Activated naive CD4-positive, alpha-beta T cell treated with anti-CD3 and anti-CD28 coated beads, Interleukin-2, amount 50 U/mL, for 16 hours (primary cell): ENCODE data around the gene GLUD1.
"Not testable (repeated sequence)": the region's sequence is repeated elsewhere in the genome, so short reads cannot be mapped to it uniquely, and the experiment has no call there.

Source experiments
- DNase-seq: peaks from one replicate; pipeline ENCODE4 v3.0.0-alpha.2; 2020

GLUD1 gene

GRCh38 chr10:87038786-87039185 lies 55.9 kb downstream of the GLUD1 start:
- no peak for DNase-seq

- DNase-seq: no peak
Measured at GRCh38 chr10:87038286-87038717, 56.3 kb downstream of the GLUD1 start.

GRCh38 chr10:87036623-87037022 lies 58.0 kb downstream of the GLUD1 start:
- DNase-seq: no peak

GRCh38 chr10:87030912-87031635 lies 63.6 kb downstream of the GLUD1 start:
- DNase-seq: no peak

GRCh38 chr10:87030419-87030818 lies 64.2 kb downstream of the GLUD1 start:
- DNase-seq: not testable (repeated sequence)

GRCh38 chr10:87026747-87027508 lies 67.7 kb downstream of the GLUD1 start:
- not testable (repeated sequence) for DNase-seq

- DNase-seq: not testable (repeated sequence)
Measured at GRCh38 chr10:87025285-87025958, 69.2 kb downstream of the GLUD1 start.

- not testable (repeated sequence) for DNase-seq
Measured at GRCh38 chr10:87020056-87020455, 74.6 kb downstream of the GLUD1 start, which contains the start of gene FAM25A. Gene FAM25A, plus strand, starts transcription at chr10:87020294. Its CDS starts 31 bp downstream, at chr10:87020325.

GRCh38 chr10:87019504-87019903 lies 75.1 kb downstream of the GLUD1 start:
- DNase-seq: not testable (repeated sequence)

- DNase-seq: not testable (repeated sequence)
Measured at GRCh38 chr10:87019066-87019465, 75.6 kb downstream of the GLUD1 start.

- not testable (repeated sequence) for DNase-seq
Measured at GRCh38 chr10:87018127-87018526, 76.5 kb downstream of the GLUD1 start.

- not testable (repeated sequence) for DNase-seq
Measured at GRCh38 chr10:87014986-87015716, 79.5 kb downstream of the GLUD1 start.

GRCh38 chr10:87013528-87013927 lies 81.1 kb downstream of the GLUD1 start:
- not testable (repeated sequence) for DNase-seq

GRCh38 chr10:87009134-87009696 lies 85.4 kb downstream of the GLUD1 start:
- not testable (repeated sequence) for DNase-seq

GRCh38 chr10:87008303-87008702 lies 86.3 kb downstream of the GLUD1 start:
- not testable (repeated sequence) for DNase-seq

- DNase-seq: not testable (repeated sequence)
Measured at GRCh38 chr10:87007674-87008073, 87.0 kb downstream of the GLUD1 start.

GRCh38 chr10:87007124-87007523 lies 87.5 kb downstream of the GLUD1 start:
- not testable (repeated sequence) for DNase-seq

- DNase-seq: no peak
Measured at GRCh38 chr10:87000491-87000890, 94.2 kb downstream of the GLUD1 start.
